Stimulated activated CD8-positive, alpha-beta memory T cell treated with anti-CD3 and anti-CD28 coated beads, Interleukin-4, amount 100 ng/mL, for 4 hours (primary cell): ENCODE results near the gene KLF12.

Source experiments
- DNase-seq, 2 donors: peaks; one replicate each; pipeline ENCODE4 v3.0.0-alpha.2; 2020; ENCODE audit warnings: low read depth in 2 of 2, low spot score in 1 of 2

The KLF12 gene

GRCh38 chr13:74134221-74134776, at the start of gene KLF12:
Gene KLF12 (minus strand): TSS chr13:74134404.
- DNase-seq = peak; percentile 75 to 92

DNA sequence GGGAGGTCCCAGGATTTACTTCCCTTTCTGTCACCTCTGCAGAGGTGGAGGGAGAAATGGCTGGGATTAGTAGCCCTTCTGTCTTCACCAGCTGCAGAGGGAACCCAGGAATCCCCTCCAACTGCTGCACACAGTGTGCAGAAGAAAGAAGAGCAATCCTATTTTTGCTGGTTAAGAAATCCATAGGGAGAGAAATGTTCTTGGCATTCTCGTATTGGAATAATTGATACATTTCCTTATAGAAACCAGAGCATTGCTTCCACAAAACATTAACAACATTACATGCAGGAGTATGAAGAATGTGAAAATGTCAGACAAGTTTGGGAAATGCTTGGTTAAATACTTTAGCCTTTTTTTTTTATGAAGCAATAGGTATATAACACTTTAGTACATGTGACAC, 48.3 kb upstream of the KLF12 start:
- DNase-seq = no peak

- DNase-seq = no peak
Observed at GRCh38 chr13:74174810-74175209, 40.6 kb upstream of the KLF12 start.

- DNase-seq = no peak
Observed at GRCh38 chr13:74173822-74174221, 39.6 kb upstream of the KLF12 start.

DNA sequence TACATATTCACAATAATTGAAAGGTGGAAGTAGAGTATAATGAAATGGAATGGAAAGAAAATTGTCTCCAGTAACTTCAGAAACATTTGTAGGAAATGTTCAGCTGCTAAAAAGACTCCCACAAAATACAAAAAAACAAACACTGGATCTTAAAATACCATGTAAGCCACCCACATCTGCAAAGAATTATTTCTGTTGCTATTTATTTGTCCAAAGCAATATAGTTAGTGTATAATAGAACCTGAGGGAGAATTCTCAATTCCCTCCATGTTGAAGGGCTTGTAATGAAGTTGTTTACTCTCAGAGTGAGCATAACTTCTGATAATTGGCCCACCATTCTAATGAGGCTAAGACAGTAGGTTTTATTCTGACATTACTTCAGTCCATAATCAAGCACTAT, 37.4 kb upstream of the KLF12 start:
- DNase-seq = no peak

GRCh38 chr13:74169676-74170075, 35.5 kb upstream of the KLF12 start:
- DNase-seq = no peak

GRCh38 chr13:74168263-74168675, 34.1 kb upstream of the KLF12 start:
- no peak for DNase-seq

GRCh38 chr13:74166261-74167004, 32.2 kb upstream of the KLF12 start:
- no peak for DNase-seq

- no peak for DNase-seq
Observed at GRCh38 chr13:74162782-74163181, 28.6 kb upstream of the KLF12 start.

GRCh38 chr13:74162135-74162534, 27.9 kb upstream of the KLF12 start:
- DNase-seq = no peak

- DNase-seq = no peak
Observed at GRCh38 chr13:74158571-74159352, 24.6 kb upstream of the KLF12 start.

GRCh38 chr13:74158028-74158427, 23.8 kb upstream of the KLF12 start:
- DNase-seq = no peak

- no peak for DNase-seq
Observed at GRCh38 chr13:74154981-74155380, 20.8 kb upstream of the KLF12 start.

DNA sequence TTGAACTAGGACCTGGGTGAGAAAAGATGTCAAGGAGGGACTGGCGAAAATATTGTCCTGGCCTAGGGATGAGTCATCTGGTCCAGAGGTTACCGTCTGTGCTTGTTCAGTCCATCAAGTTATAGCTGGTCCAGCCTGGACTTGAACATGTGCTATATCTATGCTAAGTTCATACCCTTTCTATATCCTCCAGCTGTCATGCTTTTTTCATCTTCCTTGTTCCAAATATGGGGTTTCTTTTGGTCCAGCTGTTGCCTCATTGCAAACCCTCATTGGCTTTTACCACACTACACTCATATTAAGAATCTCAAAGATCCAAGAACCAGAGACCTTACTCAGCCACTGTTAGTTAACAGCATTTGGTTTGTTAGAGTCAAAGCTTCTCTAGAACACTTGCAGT, 19.1 kb upstream of the KLF12 start:
- DNase-seq = no peak

DNA sequence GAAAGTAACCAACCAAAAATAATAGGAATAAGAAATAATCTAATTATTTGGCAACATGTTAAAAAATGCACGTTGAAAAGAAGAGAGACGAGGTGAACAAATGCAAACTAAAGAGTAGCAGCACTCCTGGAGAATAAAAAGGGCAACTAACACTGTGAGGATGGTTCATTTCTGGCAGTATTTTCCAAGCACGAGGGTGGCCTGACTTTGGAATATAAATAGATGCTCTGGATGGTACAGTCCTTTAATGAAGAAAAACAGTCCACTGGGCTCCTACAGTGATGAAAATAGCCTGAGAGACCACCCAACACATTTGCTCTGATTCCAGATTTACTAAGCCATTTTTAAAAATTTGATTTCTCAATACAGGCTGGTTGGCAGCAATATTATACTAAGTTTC, 17.7 kb upstream of the KLF12 start:
- DNase-seq = no peak

DNA sequence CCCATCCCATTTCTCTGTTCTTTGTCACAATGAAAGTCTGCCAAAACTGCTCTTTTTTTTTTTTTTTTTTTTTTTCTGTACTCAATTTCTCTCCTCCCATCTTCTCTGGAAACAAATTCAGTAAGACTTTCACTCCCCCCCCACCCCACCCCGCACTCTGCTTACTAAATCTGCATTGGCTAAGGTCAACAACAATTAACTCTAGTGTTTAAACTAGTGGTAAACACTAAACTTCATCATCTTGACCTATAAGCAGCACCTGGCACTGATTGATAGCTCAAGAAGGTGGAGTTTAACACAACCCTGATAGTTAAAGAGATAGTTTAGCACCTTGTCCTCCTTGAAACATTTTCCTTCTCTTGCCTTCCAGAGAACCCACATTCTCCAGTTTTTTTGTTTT, 14.1 kb upstream of the KLF12 start:
- no peak for DNase-seq

- DNase-seq = no peak
Observed at GRCh38 chr13:74145249-74145975, 11.2 kb upstream of the KLF12 start.

DNA sequence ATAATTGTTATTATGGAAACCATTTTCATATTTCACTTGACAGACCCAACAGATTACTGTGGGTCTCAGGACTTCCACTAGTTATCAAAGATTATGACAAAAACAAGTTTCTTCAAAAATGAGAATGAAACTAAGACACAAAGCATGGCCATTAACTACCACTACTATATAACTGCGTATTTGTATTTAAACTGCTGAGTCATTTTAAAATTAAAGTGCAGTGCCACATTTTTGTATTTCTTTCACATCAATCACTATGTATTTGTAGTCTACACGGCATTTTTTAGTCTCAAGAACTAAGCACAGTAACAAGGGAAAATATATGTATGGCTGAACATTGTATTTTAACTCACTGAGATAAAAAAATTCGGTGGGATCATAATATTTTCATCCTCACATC, 10.1 kb upstream of the KLF12 start:
- DNase-seq = no peak

GRCh38 chr13:74142257-74142656, 8.1 kb upstream of the KLF12 start:
- DNase-seq = no peak

- DNase-seq = no peak
Observed at GRCh38 chr13:74138241-74138640, 4.0 kb upstream of the KLF12 start.

GRCh38 chr13:74136084-74136658, 2.0 kb upstream of the KLF12 start:
- no peak for DNase-seq
